ENCODE results near the gene MYH14.
A peak's percentile ranks its signal among the peaks of the same experiment; 100 is the strongest.

MYH14 gene

GRCh38 chr19:50203281-50204080 is at the start of gene MYH14:
TSS of gene MYH14 (plus strand) at chr19:50203622. CDS start at chr19:50210366, 6,744 bp downstream.
- DNase-seq (ENCODE audit: low spot score) (peak; percentile 100), FAIRE-seq (no peak)

DNA sequence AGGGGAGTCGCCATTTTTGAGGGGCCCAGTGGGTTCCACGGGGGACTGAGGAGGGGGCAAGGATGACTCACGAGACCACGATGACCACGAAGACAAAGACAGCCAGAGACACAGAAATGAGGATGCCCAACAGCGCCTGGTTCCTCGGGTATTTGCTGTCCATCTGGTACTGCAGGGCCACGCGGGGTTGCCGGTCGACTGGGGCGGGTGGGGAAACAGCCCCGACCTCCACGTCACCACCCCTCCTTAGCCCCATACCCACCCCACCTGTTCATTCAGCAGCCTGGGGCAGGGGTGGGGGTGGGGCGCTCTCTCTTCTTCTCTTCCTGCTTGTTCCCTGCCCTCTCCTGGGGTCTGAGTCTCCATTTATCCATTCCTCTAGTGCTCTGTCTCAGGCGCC is 48.9 kb upstream of the MYH14 start:
- FAIRE-seq (no peak), DNase-seq (ENCODE audit: low spot score) (no peak)

DNA sequence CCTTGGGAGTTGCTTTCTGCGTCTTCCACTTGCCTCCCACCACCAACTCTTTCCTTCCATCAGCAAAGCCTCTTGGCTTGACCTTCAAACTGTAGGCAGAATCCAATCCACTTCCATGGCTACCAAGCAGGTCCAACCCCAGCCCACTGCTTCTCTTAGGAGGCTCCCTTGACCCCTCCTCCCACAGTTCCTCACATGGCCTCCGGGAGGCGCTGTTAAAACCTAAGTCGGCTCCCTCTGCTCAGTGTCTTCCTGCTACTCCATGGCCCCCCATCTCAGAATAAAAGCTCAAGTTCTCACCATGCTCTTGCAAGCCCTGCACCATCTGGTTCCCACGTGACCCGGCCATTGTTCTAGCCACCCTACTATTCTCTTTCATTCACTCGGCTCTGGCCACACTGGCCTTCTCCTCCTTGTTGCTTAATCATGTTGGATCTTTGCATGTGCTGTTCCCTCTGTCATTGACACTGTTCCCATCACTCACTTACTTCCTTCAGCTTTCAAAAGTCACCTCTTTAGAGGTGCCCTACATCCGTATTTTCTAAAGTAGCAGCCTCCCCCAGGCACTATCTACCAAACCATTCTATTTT is 47.8 kb upstream of the MYH14 start:
- no peak for DNase-seq (ENCODE audit: low spot score)
- FAIRE-seq, result no peak

DNA sequence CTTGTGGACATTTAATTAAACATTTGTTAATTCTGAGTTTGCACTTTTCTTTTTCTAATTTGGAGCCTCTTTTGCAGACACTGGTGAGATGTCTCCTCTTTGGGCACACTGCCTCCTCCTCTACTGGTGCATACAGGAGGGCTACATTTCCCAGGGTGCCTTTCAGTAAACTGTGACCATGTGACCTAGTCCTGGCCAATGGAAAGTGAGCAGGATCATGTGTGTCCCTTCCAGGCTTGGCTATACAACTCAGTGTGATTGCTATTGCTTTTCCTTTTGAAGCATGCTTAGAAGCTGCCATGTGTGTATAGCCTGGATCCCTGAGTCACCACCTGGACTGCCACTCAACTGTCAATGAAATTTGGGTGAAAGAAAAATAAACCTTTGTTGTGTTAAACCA is 44.8 kb upstream of the MYH14 start:
- FAIRE-seq (no peak), DNase-seq (ENCODE audit: low spot score) (no peak)

- FAIRE-seq (no peak), DNase-seq (ENCODE audit: low spot score) (no peak)
These were observed 44.3 kb upstream of the MYH14 start for GRCh38 chr19:50159078-50159477.

GRCh38 chr19:50162988-50163387 is 40.4 kb upstream of the MYH14 start, which contains the start of gene IZUMO2:
TSS of gene IZUMO2 (minus strand) at chr19:50163281. CDS start at chr19:50163194, 87 bp downstream.
- FAIRE-seq (no peak), DNase-seq (ENCODE audit: low spot score) (no peak)

DNA sequence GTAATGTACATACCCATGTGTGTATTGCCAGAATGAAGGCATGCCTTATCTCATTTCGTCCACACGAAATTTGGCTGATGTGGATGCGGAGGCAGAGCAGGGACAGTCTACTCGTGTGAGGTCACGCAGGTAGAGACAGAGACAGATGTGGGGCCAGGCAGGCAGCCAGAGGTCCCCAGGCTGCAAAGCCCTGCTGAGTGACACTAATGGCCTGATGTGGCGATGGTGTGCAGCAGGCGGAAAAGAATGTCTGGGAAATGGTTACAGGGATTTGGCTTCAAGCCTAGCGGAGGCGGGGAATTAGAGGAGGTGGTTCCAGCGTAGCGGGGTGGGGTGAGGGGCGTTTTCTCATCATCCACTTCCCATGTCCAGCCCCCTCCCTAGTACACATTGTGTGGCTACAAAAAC is 36.1 kb upstream of the MYH14 start:
- peak; percentile 32 for DNase-seq (ENCODE audit: low spot score)
- no peak for FAIRE-seq

- DNase-seq (ENCODE audit: low spot score), result no peak
These were observed 31.7 kb upstream of the MYH14 start for GRCh38 chr19:50171752-50172151.

GRCh38 chr19:50172726-50173125 is 30.7 kb upstream of the MYH14 start:
- DNase-seq (ENCODE audit: low spot score) (no peak), FAIRE-seq (no peak)

More at GRCh38 chr19:50171752-50172151, 31.7 kb upstream of the MYH14 start:
- no peak for FAIRE-seq

DNA sequence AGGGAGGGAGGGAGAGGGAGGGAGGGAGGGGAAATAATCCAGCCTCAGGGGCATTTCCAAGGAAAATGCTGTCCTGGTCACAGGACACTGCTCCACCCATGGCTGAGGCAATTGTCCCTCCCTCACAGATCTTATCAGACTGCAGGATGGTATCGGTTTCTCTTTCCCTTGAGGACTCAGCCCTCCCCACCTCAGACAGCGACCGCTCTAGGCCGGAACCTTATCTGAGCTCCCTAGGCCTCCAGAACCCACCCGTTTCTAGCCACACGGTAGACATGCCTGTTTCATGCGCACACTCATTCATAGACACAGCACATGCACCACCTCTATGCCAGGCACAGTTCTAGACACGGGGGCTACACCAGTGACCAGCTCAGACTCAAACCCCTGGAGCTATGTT is 30.3 kb upstream of the MYH14 start:
- FAIRE-seq, result no peak

DNA sequence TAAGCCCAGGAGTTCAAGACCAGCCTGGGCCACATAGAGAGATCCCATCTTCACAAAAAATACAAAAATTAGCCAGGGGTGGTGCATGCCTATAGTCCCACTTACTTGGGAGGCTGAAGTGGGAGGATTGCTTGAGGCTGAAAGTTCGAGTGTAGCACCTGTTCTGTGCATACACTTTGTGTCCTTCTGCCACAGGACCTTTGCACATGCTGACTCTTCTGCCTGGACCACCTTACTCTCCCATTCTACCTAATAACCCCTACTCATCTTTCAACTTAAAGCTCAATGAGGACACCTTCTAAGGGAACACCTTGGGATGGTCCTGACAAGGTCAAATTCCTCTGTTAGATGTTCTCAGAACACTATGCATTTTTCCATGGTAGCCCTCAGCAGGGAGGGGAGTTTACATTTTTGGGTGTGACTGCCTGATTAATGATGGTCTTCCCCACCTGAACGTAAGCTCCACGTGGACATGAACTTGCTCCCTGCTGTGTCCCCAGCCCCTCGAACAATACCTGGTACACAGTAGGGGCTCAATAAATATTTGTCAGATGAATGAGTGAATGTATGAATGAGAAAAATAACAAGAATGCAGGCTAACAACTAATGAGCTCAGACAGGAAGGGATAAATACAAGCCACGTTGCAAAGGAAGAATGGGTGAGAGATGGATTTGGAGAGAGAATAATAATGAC is 29.2 kb upstream of the MYH14 start:
- no peak for DNase-seq (ENCODE audit: low spot score)
- FAIRE-seq, result no peak

More for the DNA sequence above, 30.3 kb upstream of the MYH14 start:
- no peak for DNase-seq (ENCODE audit: low spot score)

GRCh38 chr19:50175924-50176323 is 27.5 kb upstream of the MYH14 start:
- FAIRE-seq (no peak), DNase-seq (ENCODE audit: low spot score) (no peak)

GRCh38 chr19:50176775-50177174 is 26.6 kb upstream of the MYH14 start:
- FAIRE-seq (no peak), DNase-seq (ENCODE audit: low spot score) (no peak)

GRCh38 chr19:50178320-50178719 is 25.1 kb upstream of the MYH14 start:
- DNase-seq (ENCODE audit: low spot score) (no peak), FAIRE-seq (no peak)

DNA sequence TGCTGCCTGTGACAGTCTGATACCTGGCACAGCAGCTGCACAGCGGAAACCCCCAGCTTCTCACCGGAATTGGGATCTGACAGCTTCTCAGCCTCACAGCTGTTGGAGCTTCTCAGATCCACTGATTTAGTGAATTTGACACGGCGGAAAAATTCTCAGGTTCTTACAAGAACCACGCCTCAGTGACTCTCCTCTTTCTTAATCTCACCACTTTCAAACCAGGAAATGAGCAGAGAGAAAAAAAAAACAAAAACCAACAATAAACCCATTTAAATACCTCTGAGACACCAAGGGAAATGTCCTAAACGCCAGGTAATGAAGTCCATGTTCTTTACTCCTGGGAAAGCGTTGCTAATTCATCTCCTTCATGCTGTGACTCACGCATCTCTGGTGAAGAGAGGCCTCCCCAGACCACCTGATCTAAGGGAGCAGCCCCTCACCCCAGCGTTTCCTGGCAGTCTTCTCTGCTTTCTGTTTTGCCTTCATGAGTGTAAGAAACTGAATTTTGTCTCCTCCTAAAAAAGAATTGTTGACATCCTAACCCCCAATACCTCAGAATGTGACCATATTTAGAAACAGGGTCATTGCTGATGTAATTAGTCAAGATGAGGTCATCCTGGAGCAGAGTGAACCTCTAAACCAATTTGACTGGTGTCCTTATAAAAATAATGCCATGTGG is 24.4 kb upstream of the MYH14 start:
- no peak for FAIRE-seq
- DNase-seq (ENCODE audit: low spot score), result no peak

DNA sequence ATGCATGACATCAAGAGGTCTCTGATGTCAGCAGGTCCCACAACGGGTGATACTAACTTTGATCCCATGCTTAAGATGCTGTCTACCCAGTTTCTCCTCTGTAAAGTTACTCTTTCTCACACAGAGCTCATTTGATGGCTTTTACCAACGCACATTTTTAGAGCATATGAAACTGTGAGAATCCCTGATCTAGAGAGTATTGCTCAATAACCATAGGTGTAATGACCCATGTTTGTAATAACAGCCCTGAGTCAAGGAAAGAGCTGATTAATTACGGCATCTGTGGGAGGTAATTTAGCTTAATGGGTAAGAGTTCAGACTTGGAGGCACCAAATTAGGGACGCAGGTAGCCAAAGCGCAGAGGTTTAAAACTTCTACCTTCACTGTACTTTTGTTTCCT is 22.3 kb upstream of the MYH14 start:
- no peak for FAIRE-seq
- DNase-seq (ENCODE audit: low spot score), result no peak

GRCh38 chr19:50184196-50184595 is 19.2 kb upstream of the MYH14 start:
- FAIRE-seq, result no peak
- no peak for DNase-seq (ENCODE audit: low spot score)

GRCh38 chr19:50187937-50188336 is 15.5 kb upstream of the MYH14 start:
- DNase-seq (ENCODE audit: low spot score) (no peak), FAIRE-seq (no peak)

GRCh38 chr19:50189331-50189730 is 14.1 kb upstream of the MYH14 start:
- FAIRE-seq (no peak), DNase-seq (ENCODE audit: low spot score) (no peak)

DNA sequence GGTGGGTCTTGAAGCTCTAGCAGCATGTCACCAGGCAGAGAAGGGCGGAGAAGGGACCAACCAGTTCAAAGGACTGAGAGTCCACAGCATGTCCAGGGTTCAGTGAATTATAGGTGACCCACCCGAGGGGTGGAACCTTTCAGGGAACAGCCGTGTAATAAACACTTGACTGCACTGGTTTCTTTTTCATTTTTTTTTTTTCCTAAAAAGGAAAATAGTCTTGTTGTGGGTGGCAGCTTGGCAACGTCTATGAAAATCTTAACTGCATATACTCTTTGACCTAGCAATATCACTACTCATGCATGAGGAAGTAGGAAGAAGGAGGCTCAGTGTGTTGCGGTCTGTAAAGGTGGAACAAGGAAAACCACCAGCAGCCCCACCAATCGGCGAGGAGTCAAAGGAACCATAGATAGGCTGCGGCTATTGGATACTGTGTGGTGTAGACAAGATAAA is 13.0 kb upstream of the MYH14 start:
- DNase-seq (ENCODE audit: low spot score) (no peak), FAIRE-seq (no peak)

GRCh38 chr19:50191216-50191615 is 12.2 kb upstream of the MYH14 start:
- FAIRE-seq (no peak), DNase-seq (ENCODE audit: low spot score) (no peak)
